H9 (cell line): ENCODE data around the gene DNAH8. TPM values are rescaled to one million over a fixed set of nuclear protein-coding genes. Genes with fewer than 3 reads are reported as not detected.

Experiments
- DNase-seq: peaks from one replicate; pipeline ENCODE4 v3.0.0-alpha.2; 2017
- H2AFZ ChIP-seq: one replicate; pipeline ENCODE4 v1.6.1; 2013; ENCODE audit warnings: mild to moderate bottlenecking, low read length, control low read depth, moderate library complexity
- H2AK5ac ChIP-seq: 2 replicates; pipeline ENCODE4 v1.6.1; 2013; ENCODE audit warnings: low read length, control low read depth, mixed read lengths; ENCODE audit not compliant: insufficient read length
- H2BK120ac ChIP-seq: one replicate; pipeline ENCODE4 v1.6.1; 2013; ENCODE audit warnings: low read depth, mild to moderate bottlenecking, low read length, control low read depth, inconsistent platforms; ENCODE audit not compliant: poor library complexity, severe bottlenecking
- H2BK12ac ChIP-seq: 2 replicates; pipeline ENCODE4 v1.6.1; 2013; ENCODE audit warnings: low read length, control low read depth, mixed read lengths, low read depth; ENCODE audit not compliant: insufficient read length
- H2BK15ac ChIP-seq: 2 replicates; pipeline ENCODE4 v1.6.1; 2013; ENCODE audit warnings: low read depth, low read length, control low read depth
- H2BK20ac ChIP-seq: one replicate; pipeline ENCODE4 v1.6.1; 2013; ENCODE audit warnings: low read depth, mild to moderate bottlenecking, low read length, control low read depth, inconsistent platforms; ENCODE audit not compliant: poor library complexity, severe bottlenecking
- H2BK5ac ChIP-seq: 2 replicates; pipeline ENCODE4 v1.6.1; 2013; ENCODE audit warnings: low read length, control low read depth, mixed read lengths; ENCODE audit not compliant: insufficient read length
- H3K14ac ChIP-seq: 2 replicates; pipeline ENCODE4 v1.6.1; 2013; ENCODE audit warnings: low read length, control low read depth; ENCODE audit not compliant: insufficient read depth
- H3K18ac ChIP-seq: 2 replicates; pipeline ENCODE4 v1.6.1; 2013; ENCODE audit warnings: low read depth, mild to moderate bottlenecking, mixed read lengths, low read length, control low read depth; ENCODE audit not compliant: insufficient read length
- H3K23ac ChIP-seq: 2 replicates; pipeline ENCODE4 v1.6.1; 2013; ENCODE audit warnings: low read length, control low read depth, mixed read lengths, low read depth; ENCODE audit not compliant: insufficient read length
- H3K23me2 ChIP-seq: 2 replicates; pipeline ENCODE4 v1.6.1; 2013; ENCODE audit warnings: low read depth, mild to moderate bottlenecking, mixed read lengths, low read length, control low read depth; ENCODE audit not compliant: insufficient read length, poor library complexity, severe bottlenecking
- H3K27ac ChIP-seq: 2 replicates; pipeline ENCODE4 v1.5.1; 2013; ENCODE audit warnings: low read length, control low read depth, mixed read lengths, low read depth; ENCODE audit not compliant: insufficient read length
- H3K27me3 ChIP-seq: 2 replicates; pipeline ENCODE4 v1.6.1; 2013; ENCODE audit warnings: low read length, control low read depth, inconsistent platforms; ENCODE audit not compliant: insufficient read depth
- H3K4ac ChIP-seq: 2 replicates; pipeline ENCODE4 v1.6.1; 2013; ENCODE audit warnings: low read depth, mild to moderate bottlenecking, control low read depth, inconsistent platforms, low read length, moderate library complexity
- H3K4me1 ChIP-seq: 2 replicates; pipeline ENCODE4 v1.6.1; 2013; ENCODE audit warnings: low read length, control low read depth, inconsistent platforms; ENCODE audit not compliant: insufficient read depth
- H3K4me2 ChIP-seq: 2 replicates; pipeline ENCODE4 v1.6.1; 2013; ENCODE audit warnings: low read length, control low read depth, mixed read lengths; ENCODE audit not compliant: insufficient read length, insufficient read depth
- H3K56ac ChIP-seq: 2 replicates; pipeline ENCODE4 v1.6.1; 2013; ENCODE audit warnings: low read depth, mild to moderate bottlenecking, mixed read lengths, low read length, control low read depth; ENCODE audit not compliant: insufficient read length
- H3K79me1 ChIP-seq: 2 replicates; pipeline ENCODE4 v1.6.1; 2013; ENCODE audit warnings: low read depth, mild to moderate bottlenecking, moderate library complexity, low read length, control low read depth, inconsistent platforms; ENCODE audit not compliant: insufficient read depth, poor library complexity, severe bottlenecking
- H3K79me2 ChIP-seq: 2 replicates; pipeline ENCODE4 v1.6.1; 2013; ENCODE audit warnings: low read length, control low read depth, inconsistent platforms; ENCODE audit not compliant: insufficient read depth
- H3K9ac ChIP-seq: 2 replicates; pipeline ENCODE4 v1.6.1; 2013; ENCODE audit warnings: low read length, control low read depth, mixed read lengths; ENCODE audit not compliant: insufficient read length; ENCODE audit errors: extremely low read depth
- H3K9me3 ChIP-seq: one replicate; pipeline ENCODE4 v1.6.1; 2013; ENCODE audit warnings: low read depth, low read length, inconsistent platforms; ENCODE audit not compliant: control insufficient read depth
- H3T11ph ChIP-seq: one replicate; pipeline ENCODE4 v1.6.1; 2013; ENCODE audit warnings: mild to moderate bottlenecking, low read length, control low read depth, inconsistent platforms
- H4K20me1 ChIP-seq: one replicate; pipeline ENCODE4 v1.6.1; 2013; ENCODE audit not compliant: control insufficient read depth, insufficient read length, insufficient read depth
- H4K5ac ChIP-seq: 2 replicates; pipeline ENCODE4 v1.6.1; 2013; ENCODE audit warnings: low read depth, mild to moderate bottlenecking, mixed read lengths, low read length, control low read depth; ENCODE audit not compliant: insufficient read length
- H4K8ac ChIP-seq: replicated peaks from 2 replicates; pipeline ENCODE4 v1.6.1; 2013; ENCODE audit warnings: low read length, control low read depth, mixed read lengths, low read depth; ENCODE audit not compliant: insufficient read length
- H4K91ac ChIP-seq: 2 replicates; pipeline ENCODE4 v1.6.1; 2013; ENCODE audit warnings: low read depth, mild to moderate bottlenecking, moderate library complexity, mixed read lengths, low read length, control low read depth; ENCODE audit not compliant: insufficient read length
- H3K27ac Mint-ChIP-seq, 3 experiments: 2 replicates in 2 of 3; 3 replicates in 1 of 3; pipeline ENCODE4 v1.8.0; 2020 to 2021; ENCODE audit warnings: mixed read lengths in 3 of 3, mild to moderate bottlenecking in 1 of 3, moderate library complexity in 1 of 3
- H3K27me3 Mint-ChIP-seq: 2 replicates; pipeline ENCODE4 v1.8.0; 2021; ENCODE audit warnings: low read depth, mild to moderate bottlenecking, moderate library complexity, mixed read lengths
- H3K36me3 Mint-ChIP-seq, 3 experiments: 2 replicates in 2 of 3; 3 replicates in 1 of 3; pipeline ENCODE4 v1.8.0; 2020 to 2021; ENCODE audit warnings: low read depth in 3 of 3, mixed read lengths in 3 of 3; ENCODE audit not compliant: insufficient read depth in 1 of 3
- H3K4me1 Mint-ChIP-seq, 2 experiments: 2 replicates each; pipeline ENCODE4 v1.8.0; 2020; ENCODE audit warnings: mixed read lengths in 2 of 2
- H3K4me3 Mint-ChIP-seq, 2 experiments: 2 replicates in 1 of 2; 3 replicates in 1 of 2; pipeline ENCODE4 v1.8.0; 2020 to 2021; ENCODE audit warnings: mild to moderate bottlenecking in 2 of 2, mixed read lengths in 2 of 2, moderate library complexity in 1 of 2
- H3K9me3 Mint-ChIP-seq, 2 experiments: 2 replicates in 1 of 2; 3 replicates in 1 of 2; pipeline ENCODE4 v1.8.0; 2020; ENCODE audit warnings: mild to moderate bottlenecking in 2 of 2, mixed read lengths in 2 of 2, moderate library complexity in 1 of 2
- CTCF ChIP-seq: fragments of 200-600 bp; sonication (generic); conservative IDR thresholded peaks from 3 replicates; pipeline ENCODE4 v1.8.0; 2021; ENCODE audit warnings: antibody characterized with exemption, mild to moderate bottlenecking
- WGBS: extraction: QIAGEN DNeasy Blood & Tissue Kit; methylation state at CpG from one replicate; pipeline ENCODE4 v1.1.7; 2013; ENCODE audit warnings: missing lambda C conversion rate, low lambda C conversion rate, mixed read lengths; ENCODE audit not compliant: insufficient read length; ENCODE audit errors: extremely low coverage; 5-methylcytosine and 5-hydroxymethylcytosine counted together
- total RNA-seq: library from RNA; stranded (reverse); gene quantifications from 2 replicates; pipeline ENCODE4 v1.2.1, GENCODE V29; 2021

Gene DNAH8
- total RNA-seq, 1 experiment from 2014 or later: not detected

GRCh38 chr6:38782616-38783015, 67.5 kb downstream of the DNAH8 start:
- no peak overlapping the region for H3K4me3 Mint-ChIP-seq
- H3K9me3 ChIP-seq: no peaks in the 10 kb centered on the region

More at GRCh38 chr6:38782616-38783015, 67.5 kb downstream of the DNAH8 start:
- no CpG with 5 or more reads among the region's 2 CpGs for WGBS
- Histone ChIP-seq H3T11ph (no peak overlapping the region), H3K79me1 (no peaks in the 10 kb centered on the region), H3K18ac (no peak overlapping the region), H2AK5ac (no peak overlapping the region), H3K14ac (no peak overlapping the region), H3K4me2 (no peak overlapping the region), H2BK5ac (no peak overlapping the region), H3K4me1 (no peaks in the 10 kb centered on the region), H4K91ac (no peak overlapping the region), H3K56ac (no peak overlapping the region), H3K27me3 (no peaks in the 10 kb centered on the region), H2BK15ac (no peak overlapping the region), H4K8ac (no peak overlapping the region), H2BK20ac (no peak overlapping the region), H3K4ac (no peak overlapping the region), H3K9ac (no peak overlapping the region), H2BK12ac (no peak overlapping the region), H3K27ac (no peak overlapping the region), H4K20me1 (no peaks in the 10 kb centered on the region), H3K79me2 (no peaks in the 10 kb centered on the region), H2BK120ac (no peak overlapping the region), H3K23me2 (no peaks in the 10 kb centered on the region), H3K23ac (no peak overlapping the region), H2AFZ (no peak overlapping the region), H4K5ac (no peak overlapping the region)
- Mint-ChIP-seq H3K36me3 (no peaks in the 10 kb centered on the region), H3K4me1 (peaks cover 17 to 19% of the 10 kb centered on the region in 2 experiments), H3K9me3 (no peaks in the 10 kb centered on the region), H3K27ac (no peak overlapping the region), H3K27me3 (peaks cover 4% of the 10 kb centered on the region; the same call in 1 of the 2 replicates)
- DNase-seq: no peak
- no peak for TF ChIP-seq CTCF
